Measurements from ENCODE around the gene CCDC40.

CCDC40 gene

DNA sequence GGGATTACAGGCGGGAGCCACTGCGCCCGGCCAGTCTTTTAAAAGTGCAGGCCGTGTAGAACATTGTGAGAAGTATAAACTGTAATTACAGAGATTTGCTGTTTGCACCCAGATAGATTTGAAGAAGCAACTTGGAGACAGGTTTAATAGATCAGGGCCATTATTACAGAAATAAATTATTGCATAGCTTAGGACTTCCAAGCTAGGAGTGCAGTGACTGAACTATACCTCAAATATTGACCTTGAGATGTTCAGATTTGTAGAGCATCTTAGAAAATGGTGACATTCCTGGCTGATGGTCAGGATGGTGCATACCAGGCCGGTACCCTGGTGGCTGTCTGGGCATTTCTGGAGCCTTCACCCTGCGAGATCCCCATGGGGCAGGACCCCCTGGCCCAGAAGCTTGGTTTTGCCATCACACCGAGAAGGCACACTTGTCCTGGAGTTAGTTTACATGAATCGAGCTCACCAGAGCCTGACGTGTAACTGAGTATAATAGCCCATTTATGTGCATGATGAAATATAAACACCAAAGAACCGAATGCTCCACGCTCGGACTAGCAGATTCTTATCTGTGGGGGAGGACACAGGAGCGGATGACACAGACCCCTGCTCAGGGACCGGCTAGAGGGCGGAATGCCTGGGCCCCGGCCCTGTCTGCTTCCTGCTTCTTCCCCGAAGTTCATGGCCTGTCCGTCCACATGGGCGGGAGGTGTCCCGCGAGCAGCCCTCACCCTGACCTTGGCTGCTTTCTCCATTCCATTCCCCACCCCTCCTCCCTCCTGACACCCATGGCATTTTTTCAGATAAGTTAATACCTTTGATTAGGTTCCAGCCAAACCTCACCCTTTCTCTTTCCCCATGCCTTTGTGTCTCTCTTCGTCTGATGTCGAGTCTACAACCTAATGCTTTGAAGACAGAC is 32.1 kb downstream of the CCDC40 start:
- TF ChIP-seq, protein P1, sequence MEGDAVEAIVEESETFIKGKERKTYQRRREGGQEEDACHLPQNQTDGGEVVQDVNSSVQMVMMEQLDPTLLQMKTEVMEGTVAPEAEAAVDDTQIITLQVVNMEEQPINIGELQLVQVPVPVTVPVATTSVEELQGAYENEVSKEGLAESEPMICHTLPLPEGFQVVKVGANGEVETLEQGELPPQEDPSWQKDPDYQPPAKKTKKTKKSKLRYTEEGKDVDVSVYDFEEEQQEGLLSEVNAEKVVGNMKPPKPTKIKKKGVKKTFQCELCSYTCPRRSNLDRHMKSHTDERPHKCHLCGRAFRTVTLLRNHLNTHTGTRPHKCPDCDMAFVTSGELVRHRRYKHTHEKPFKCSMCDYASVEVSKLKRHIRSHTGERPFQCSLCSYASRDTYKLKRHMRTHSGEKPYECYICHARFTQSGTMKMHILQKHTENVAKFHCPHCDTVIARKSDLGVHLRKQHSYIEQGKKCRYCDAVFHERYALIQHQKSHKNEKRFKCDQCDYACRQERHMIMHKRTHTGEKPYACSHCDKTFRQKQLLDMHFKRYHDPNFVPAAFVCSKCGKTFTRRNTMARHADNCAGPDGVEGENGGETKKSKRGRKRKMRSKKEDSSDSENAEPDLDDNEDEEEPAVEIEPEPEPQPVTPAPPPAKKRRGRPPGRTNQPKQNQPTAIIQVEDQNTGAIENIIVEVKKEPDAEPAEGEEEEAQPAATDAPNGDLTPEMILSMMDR (IDR thresholded peaks at IDR 0.05; ENCODE audit: extremely low read depth, insufficient read depth, missing control alignments), result no peak
- in situ Hi-C loops (cut with MboI; ENCODE audit: low pct_unique_long_range_greater_than_20kb, low sequenced_read_pairs, unreplicated experiment), result no loop called here
- no peak for DNase-seq (ENCODE audit: low spot score)

DNA sequence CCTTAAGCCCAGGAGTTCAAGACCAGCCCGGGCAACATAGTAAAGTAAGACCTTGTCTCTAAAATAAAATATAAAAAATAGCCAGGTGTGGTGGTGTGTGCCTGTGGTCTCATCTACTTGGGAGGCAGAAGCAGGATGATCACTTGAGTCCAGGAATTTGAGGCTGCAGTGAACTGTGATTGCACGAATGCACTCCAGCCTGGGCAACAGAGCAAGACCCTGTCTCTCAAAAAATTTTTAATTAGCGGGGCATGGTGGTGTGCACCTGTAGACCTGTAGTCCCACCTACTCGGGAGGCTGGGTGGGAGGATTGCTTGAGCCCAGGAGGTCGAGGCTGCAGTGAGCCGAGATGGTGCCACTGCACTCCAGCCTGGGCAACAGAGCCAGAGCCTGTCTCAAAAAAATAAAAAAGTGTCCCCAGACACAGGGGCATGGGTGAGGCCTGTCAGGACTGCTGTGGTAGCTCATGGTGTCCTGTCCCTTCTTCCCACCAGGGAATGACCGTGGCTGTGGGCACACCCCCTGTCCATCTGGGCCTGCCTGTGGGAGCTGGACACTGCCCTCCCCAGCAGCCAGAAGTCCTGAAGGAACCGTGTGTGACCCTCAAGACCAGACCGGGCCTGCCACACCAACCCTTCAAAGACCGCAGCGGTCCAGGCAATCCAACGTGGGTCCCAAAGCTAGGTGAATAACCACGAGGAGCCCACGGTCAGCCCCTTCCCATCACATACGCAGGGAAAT is 34.1 kb downstream of the CCDC40 start:
- TF ChIP-seq, protein P1 (IDR thresholded peaks at IDR 0.05; ENCODE audit: extremely low read depth, insufficient read depth, missing control alignments), result no peak
- in situ Hi-C loops (cut with MboI; ENCODE audit: low pct_unique_long_range_greater_than_20kb, low sequenced_read_pairs, unreplicated experiment), result no loop called here
- DNase-seq (ENCODE audit: low spot score), result no peak

DNA sequence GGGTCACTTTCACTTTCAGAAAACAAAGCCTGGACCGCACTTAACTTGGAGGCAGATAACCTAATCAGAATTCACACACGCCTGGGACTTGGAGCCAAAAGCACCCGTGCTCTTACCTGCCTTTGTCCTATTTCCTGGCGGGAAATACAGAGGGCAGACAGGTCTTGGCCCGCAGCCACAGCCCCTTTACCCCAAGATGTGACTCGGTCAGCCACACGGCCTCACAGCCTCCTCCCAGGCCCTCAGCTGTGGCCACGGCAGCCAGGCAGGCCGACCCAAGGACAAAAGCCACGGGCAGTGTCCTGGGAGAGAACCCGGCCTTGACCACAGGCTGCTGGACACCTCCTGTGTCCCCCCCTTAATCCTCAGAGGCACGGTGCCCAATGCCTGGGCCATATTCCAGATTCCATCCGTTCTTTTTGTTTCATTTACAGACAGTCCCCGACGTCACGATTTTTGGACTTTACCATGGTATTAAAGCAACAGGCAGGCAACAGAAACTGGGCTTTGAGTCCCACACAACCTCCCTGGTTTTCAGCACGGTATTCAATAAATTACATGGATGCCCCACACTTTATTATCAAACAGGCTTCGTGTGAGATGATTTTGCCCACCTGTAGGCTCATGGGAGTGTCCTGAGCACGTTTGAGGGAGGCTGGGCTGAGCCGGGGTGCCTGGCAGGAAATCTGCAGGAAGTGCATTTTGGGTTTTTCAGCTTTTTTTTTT is 34.8 kb downstream of the CCDC40 start:
- TF ChIP-seq, protein P1 (IDR thresholded peaks at IDR 0.05; ENCODE audit: extremely low read depth, insufficient read depth, missing control alignments), result no peak
- DNase-seq (ENCODE audit: low spot score), result no peak
- in situ Hi-C loops (cut with MboI; ENCODE audit: low pct_unique_long_range_greater_than_20kb, low sequenced_read_pairs, unreplicated experiment), result no loop called here

DNA sequence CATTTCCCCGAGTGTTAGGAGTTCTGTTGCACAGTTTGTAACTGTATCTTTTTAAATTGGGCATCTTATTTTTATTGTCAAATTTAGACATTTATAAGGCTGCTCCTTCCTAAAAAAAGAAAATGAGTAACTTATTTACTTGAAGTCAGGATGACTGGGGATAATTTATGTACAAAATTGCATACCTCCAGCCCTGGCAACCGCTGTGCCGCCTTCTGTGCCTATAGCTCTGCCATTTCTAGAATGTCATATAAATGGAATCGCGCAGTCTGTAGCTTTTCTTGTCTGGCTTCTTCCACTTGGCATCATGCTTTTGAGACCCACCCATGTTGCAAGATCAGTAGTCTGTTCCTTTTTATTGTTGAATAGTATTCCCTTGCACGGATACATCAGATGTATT is 36.0 kb downstream of the CCDC40 start:
- DNase-seq (ENCODE audit: low spot score), result no peak
- in situ Hi-C loops (cut with MboI; ENCODE audit: low pct_unique_long_range_greater_than_20kb, low sequenced_read_pairs, unreplicated experiment), result no loop called here
- TF ChIP-seq, protein P1 (IDR thresholded peaks at IDR 0.05; ENCODE audit: extremely low read depth, insufficient read depth, missing control alignments), result no peak

DNA sequence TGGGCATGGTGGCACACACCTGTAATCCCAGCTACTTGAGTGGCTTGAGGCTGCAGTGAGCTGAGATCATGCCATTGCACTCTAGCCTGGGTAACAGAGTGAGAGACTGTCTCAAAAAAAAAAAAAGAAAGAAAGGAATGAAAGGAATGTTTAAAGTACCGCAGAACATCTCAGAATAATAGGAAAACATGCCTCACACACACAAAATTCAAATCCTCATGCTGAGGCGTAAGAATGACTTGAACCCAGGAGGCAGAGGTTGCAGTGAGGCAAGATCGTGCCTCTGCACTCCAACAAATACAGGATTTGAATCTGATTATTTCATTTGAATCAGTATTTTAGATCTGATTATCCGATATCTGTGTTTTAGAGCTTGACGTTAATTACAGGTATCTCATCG is 43.6 kb downstream of the CCDC40 start:
- in situ Hi-C loops (cut with MboI; ENCODE audit: low pct_unique_long_range_greater_than_20kb, low sequenced_read_pairs, unreplicated experiment), result no loop called here
- TF ChIP-seq, protein P1 (IDR thresholded peaks at IDR 0.05; ENCODE audit: extremely low read depth, insufficient read depth, missing control alignments), result no peak
- DNase-seq (ENCODE audit: low spot score), result no peak

DNA sequence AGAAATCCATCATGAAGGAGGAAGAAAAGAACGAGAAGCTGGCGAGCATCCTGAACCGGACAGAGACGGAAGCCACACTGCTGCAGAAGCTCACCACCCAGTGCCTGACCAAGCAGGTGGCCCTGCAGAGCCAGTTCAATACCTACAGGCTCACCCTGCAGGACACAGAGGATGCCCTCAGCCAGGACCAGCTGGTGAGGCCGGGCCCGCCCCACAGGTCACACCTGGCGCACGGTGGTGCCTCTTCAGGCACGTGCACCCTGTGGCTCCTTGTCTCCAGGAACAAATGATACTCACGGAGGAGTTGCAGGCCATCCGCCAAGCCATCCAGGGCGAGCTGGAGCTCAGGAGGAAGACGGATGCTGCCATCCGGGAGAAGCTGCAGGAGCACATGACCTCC is 45.2 kb downstream of the CCDC40 start:
- in situ Hi-C loops (cut with MboI; ENCODE audit: low pct_unique_long_range_greater_than_20kb, low sequenced_read_pairs, unreplicated experiment), result no loop called here
- no peak for DNase-seq (ENCODE audit: low spot score)
- TF ChIP-seq, protein P1 (IDR thresholded peaks at IDR 0.05; ENCODE audit: extremely low read depth, insufficient read depth, missing control alignments), result no peak
